ENCODE data around the gene TMEM270.
"Not testable (repeated sequence)": the region's sequence is repeated elsewhere in the genome, so short reads cannot be mapped to it uniquely, and the experiment has no call there.

TMEM270 gene

DNA sequence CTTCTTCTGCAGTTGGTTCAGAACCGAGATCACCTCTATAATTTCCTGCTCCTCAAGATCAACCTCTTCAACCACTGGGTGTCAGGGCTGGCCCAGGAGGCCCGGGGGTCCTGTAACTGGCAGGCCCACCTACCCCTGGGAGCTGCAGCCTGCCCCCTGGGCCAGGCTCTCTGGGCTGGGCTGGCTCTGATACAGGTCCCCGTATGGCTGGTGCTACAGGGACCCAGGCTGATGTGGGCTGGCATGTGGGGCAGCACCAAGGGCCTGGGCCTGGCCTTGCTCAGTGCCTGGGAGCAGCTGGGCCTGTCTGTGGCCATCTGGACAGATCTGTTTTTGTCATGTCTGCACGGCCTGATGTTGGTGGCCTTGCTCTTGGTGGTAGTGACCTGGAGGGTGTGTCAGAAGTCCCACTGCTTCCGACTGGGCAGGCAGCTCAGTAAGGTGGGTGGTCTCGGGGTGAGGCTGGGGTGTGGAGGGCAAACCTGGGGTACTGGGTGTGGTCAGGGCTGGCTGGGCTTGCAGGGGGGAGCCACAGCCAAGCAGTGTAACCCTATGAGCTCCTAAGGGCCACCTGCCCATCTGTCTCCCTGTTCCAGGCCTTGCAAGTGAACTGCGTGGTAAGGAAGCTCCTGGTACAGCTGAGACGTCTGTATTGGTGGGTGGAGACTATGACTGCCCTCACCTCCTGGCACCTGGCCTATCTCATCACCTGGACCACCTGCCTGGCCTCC lies 4.2 kb downstream of the TMEM270 start:
- DNase-seq, result no peak

DNA sequence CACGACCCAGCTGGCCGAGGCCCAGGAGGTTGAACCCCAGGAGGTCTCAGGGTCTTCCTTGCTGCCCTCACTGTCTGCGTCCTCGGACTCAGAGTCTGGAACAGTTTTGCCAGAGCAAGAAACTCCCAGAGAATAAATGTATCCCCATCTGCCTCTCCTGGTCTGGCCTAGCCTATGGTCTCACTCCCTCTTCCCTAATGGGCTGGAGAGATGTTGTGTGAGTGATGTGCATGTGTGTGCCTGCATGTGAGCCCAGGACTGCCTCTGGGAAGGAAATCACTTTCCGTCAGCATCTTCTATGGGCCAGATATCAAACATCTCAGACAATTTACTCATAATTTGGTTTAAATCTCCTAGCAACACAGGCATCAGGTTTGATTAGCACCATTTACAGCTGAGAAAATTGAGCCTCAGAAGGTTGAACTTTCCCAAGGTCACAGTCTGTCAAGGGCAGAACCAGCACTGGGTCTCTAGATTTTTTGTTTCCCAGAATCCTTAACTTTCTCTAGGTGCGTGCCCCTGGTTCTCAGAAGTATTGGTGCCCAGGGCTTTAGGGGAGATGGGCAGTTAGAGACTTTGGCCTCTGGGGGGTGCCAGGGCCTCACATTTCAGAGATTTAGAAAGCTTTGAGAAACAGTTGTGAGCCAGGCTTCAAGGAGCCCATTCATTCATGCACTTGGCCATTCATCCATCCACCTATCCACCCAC lies 4.9 kb downstream of the TMEM270 start:
- DNase-seq, result no peak

GRCh38 chr7:73866446-73866767 lies 5.4 kb downstream of the TMEM270 start:
- DNase-seq, result no peak

GRCh38 chr7:73869011-73869798 lies 8.2 kb downstream of the TMEM270 start:
- DNase-seq, result no peak

DNA sequence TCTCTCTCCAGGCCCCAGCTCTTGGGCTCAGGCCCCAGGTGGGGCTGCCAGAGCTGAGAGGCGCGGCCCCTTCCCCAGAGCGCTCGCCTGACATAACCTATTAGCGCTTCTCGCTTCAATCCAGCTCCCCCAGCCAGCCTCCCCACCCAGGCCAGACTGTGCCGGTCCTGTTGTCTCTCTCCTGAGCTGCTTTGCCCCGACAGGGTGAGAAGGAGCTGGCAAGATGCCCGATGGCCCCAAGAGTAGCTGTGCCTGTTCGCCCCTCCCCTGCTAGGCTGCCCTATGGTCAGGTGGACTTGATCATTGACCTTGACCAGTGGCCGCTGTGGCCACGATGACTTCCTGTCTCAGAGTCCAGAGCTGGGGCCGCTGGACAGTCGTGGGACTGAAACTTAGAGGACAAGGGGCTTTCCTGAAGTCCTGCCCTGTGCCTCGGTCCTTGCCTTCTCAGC lies 9.1 kb downstream of the TMEM270 start:
- DNase-seq, result no peak

DNA sequence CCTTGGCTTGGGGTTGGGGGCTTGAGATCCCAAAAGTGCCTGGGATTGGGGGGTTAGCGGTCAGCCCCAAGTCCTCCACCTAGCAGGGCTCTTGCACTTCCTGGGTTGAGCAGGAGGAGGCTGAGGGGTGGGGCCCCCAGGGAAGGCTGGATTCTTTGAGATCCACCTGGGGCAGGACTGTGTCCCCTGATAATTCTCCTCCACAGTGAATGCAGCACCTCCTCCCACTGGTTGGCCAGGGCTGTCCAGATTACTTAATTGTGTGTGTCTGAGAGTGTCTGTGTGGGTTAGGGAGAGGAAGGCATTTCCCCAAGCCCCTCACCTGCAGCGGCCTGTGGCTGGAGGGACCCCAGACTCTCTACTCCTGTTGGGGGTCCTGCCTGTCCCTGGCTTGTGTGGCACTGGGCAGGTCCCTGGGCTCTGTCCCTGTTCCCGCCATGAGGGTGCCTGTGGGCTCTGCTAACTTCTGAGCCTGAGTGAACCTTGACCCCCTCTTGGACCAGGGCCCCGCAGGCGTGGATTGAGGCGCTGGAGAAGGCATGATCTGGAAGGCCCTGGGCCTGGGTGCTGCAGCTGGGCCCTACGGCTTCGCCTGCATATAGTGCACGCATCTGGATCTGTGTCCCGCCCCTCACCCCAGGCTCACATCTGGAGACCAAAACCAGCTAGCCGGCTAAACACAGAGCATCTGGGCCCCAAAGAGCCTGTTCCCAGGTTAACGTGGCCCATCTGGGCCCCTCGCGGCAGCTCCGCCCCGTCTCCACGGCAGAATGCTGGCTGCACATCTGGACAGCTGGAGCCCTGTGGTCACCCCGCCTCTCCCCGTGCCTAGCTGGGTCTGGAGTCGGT lies 10.4 kb downstream of the TMEM270 start:
- no peak for DNase-seq

GRCh38 chr7:73872056-73872908 lies 11.3 kb downstream of the TMEM270 start:
- no peak for DNase-seq

DNA sequence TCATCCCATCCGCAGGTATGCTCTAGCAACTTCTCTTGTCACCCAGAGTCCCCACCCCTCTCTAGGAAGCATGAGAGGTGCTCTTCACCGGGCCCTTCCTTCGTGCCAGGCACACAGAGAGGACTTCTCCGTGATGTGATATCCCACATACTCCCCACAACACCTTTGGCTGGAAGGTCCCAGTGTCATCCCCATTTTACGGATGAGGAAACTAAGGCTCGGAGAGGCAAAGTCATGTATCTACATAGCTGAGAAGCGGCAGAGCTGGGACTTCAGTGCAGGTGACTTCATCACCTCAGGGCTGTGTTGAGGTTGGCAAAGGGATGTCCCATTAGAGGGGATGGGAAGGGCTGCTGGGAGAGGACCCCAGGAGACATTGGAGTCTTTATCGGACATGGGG lies 15.4 kb downstream of the TMEM270 start:
- no peak for DNase-seq

GRCh38 chr7:73876973-73877372 lies 16.0 kb downstream of the TMEM270 start:
- no peak for DNase-seq

DNA sequence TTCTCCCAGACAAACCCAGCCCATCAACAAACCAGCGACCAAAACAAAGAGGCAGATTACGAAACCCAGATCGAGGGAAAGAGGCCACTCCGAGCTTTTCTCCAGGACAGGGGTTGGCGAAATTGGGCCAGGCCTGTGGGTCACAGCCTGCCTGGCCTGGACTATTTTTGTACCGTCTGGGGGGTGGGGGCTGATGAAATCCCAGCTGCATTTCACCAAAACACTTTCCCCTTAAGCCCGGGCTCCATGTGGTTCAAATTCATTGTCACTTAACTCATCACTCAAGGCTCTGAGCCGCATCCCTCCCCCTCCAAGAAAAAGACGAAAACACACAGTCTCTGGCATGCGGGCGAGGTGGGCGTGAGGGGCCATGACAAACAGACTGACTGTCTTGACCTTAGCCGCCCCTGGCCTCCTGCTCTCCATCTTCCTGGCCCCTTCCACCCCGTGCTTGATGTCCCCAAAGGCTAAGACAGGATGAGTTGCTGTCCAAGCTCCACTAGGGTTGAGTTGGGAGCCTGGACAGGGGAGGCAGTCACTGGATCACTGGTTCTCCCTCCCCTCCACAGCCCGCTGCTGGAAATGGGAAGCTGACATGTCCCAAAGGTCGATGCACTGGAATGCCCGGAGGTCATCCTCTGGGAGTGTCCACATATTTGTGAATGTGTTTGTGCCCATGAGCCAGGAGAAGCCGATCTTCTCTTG lies 19.2 kb downstream of the TMEM270 start:
- DNase-seq, result no peak

DNA sequence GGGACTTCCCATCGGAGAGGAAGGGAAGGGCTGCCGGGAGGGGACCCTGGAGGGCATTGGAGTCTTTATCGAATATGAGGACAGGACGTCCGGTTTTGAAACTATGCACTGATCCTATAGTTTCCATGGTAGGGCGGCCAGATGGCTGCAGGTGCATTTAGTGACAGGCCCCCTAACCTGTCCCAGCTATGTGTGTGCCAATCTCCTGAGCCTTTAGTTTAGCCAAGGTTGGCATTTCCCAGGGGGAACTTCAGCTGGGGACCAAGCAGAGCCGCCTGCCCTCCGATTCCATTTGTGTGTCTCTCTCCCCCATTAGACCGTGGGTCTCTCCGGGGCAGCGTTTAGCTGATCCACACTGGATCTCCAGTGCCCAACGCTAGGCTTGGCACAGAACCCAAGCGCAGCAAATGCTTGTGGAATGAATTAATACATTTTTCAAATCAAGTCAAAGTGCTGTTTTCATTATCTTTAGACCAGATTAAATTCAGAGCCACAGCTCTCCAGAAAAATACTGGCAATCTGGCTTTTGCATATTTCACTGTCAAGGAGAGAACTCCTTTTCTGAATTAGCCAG lies 19.9 kb downstream of the TMEM270 start:
- DNase-seq, result no peak

DNA sequence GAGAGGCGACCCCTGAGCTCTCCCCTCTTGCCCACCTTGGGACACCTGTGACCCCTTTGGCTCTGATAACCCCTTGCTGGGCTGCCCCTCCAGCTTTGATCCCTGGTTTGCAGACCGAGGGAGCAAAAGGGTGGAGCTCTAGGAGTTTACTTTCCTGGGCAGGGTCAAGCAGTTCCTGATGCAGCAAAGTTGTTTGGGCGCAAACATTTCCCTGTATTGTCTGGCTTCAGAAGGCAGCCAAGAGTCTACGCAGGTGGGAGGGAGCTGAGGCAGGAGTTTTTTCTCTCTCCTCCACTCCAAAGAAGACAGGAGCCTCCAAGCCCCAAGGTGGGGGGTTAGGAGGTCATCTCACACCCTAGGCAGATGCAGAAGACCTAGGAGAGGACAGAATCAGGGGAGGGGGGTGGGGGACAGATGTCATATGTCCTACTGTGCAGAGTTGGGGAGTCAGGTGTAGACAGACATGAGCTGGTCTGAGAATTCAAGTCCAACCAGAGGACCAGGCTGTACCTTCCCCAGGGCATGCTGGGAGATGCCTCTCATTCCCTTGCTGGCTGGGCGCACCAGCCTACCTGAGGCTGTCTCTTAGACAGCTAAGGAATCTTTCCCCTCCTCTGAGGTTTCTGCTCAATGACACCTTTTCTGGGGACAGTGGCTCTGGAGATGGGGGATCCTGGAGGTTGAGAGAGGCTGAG lies 20.5 kb downstream of the TMEM270 start:
- DNase-seq, result no peak

DNA sequence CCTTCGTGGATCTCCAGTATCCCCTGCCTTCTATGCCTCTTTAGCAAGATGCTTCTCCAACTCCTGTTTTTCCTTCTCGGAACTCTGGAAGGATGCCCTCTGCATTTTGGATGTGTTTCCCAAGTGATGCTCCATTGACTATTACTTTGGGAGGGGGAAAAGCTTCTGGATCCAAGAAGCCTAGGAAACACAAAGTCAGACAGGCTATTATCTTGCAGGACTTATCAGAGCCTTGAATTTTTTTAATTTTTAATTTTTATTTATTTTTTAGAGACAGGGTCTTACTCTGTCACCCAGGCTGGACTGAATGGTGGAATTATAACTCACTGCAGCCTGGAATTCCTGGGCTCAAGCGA lies 21.1 kb downstream of the TMEM270 start:
- no peak for DNase-seq

DNA sequence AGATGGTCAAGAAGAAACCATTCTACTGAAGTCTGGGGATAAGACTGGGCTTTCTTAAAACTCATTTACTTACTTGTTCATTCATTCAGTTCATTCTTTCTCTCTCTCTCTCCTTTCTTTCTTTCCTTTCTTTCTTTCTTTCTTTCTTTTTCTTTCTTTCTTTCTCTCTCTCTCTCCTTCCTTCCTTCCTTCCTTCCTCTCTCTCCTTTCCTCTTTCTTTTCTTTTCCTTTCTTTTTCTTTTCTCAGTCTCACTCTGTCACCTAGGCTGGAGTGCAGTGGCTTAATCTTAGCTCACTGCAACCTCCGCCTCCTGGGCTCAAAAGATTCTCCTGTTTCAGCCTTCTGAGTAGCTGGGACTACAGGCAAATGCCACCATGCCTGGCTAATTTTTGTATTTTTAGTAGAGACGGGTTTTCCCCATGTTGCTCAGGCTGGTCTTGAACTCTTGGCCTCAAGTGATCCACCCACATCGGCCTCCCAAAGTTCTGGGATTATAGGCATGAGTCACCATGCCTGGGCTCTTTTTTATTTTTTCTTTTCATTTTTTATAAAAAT lies 24.0 kb downstream of the TMEM270 start:
- DNase-seq, result not testable (repeated sequence)

- DNase-seq, result no peak
These were observed 24.5 kb downstream of the TMEM270 start for GRCh38 chr7:73885433-73885974.

- no peak for DNase-seq
These were observed 25.2 kb downstream of the TMEM270 start for GRCh38 chr7:73885975-73886798.

GRCh38 chr7:73887762-73888161 lies 26.8 kb downstream of the TMEM270 start:
- DNase-seq, result no peak

DNA sequence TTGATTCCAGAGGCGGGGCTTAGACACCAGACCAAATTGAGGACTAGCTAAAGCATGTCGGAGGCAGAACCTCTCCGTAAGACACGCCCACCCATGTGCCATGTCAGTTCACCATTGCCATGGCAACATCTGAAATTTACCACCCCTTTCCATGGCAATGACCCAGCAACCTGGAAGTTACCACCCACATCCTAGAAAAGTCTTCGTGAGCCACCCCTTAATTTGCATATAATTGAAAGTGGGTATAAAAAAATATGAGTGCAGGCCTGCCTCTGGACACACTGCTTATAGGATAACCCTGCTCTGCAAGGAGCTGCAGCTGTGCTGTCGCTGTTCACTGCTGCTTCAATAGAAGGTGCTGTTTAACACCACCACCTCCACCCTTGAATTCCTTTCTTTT lies 28.0 kb downstream of the TMEM270 start:
- no peak for DNase-seq
